NCI-H1694 treated with DMSO at 0.1 percent for 48 hours (cell line): ENCODE results near the gene LPCAT3.
A peak's percentile ranks its signal among the peaks of the same experiment; 100 is the strongest.
"Not testable (repeated sequence)": the region's sequence is repeated elsewhere in the genome, so short reads cannot be mapped to it uniquely, and the experiment has no call there.

Source experiments
- DNase-seq: peaks from one replicate; lab custom pipeline; 2025; lab: John Stamatoyannopoulos, UW

LPCAT3 gene

DNA sequence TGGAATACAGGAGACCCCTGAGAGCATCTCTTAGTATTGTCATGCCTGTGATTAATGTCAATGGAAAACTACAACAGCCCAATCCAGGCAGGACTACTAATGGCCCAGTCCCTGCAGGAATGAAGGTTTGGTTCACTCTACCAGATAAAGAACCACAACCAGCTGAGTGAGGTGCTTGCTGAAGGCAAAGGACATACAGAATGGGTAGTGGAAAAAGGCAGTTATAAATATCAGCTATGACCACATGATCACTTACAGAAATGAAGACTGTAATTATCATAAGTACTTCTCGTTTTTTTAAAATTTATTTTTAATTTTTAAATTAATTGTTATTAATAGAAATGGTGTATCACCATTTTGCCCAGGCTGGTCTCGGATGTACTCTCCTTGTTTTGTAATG, 17.2 kb upstream of the LPCAT3 start:
- DNase-seq: no peak

DNA sequence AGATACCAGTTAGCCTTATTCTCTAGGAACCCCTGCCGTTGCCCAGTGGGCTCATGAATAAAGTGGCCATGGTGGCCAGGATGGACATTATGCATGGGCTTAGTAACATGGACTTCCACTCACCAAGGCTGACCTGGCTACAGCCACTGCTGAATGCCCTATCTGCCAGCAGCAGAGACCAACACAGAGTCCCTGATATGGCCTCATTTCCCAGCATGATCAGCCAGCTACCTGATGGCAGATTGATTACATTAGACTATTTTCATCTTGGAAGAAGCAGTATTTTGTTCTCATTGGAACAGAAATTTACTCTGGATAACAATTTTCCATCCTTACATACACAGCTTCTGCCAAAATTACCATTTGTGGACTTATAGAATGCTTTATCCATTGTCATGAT, 16.2 kb upstream of the LPCAT3 start:
- DNase-seq: no peak

DNA sequence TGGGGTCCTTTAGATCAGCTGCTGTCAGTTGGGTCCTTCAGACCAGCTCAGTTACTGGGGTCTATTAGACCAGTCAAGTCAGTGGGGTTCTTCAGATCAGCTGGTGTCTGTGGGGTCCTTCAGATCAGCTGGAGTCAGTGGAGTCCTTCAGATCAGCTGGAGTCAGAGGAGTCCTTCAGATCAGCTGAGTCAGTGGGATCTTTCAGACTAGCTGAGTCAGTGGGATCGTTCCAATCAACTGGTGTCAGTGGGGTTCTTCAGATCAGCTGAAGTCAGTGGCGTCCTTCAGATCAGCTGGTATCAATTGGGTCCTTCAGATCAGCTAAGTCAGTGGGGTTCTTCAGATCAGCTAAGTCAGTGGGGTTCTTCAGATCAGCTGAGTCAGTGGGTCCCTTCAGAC, 14.7 kb upstream of the LPCAT3 start:
- no peak for DNase-seq

DNA sequence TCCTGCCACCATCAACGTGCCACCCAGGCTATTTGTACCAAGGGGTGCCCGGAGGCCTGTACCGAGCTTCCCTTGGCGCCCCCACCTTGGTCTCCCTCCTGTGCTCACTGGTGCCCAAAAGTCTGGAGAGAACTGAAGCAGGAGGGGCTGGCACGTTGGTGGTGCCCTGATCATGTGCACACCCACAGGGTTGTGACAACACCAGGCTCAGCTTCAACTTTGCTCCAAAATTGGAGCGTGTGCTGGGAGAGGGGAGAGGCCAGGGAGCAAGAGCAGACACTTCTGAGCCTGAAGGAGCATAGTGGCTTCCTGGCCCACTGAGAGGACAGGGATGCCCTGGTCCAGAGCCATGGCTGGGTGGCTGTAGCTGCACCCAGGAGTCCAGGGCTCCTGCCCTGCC, 13.0 kb upstream of the LPCAT3 start:
- DNase-seq: no peak

DNA sequence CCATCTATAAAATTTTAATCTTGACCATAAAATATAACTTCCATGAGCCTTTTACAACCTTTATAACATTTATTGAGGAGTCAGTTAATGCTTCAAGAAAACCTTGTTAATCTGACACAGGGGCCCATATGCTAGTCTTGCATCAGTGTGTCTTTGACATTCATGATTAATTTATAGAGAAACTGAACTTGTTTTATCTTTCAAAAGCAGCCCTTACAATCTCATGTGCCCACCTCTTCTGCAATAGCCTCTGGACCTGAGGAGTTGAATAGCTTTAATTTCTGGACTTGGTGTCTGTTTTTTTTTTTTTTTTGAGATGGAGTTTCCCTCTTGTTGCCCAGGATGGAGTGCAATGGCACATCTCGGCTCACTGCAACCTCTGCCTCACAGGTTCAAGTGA, 8.6 kb upstream of the LPCAT3 start:
- DNase-seq: no peak

DNA sequence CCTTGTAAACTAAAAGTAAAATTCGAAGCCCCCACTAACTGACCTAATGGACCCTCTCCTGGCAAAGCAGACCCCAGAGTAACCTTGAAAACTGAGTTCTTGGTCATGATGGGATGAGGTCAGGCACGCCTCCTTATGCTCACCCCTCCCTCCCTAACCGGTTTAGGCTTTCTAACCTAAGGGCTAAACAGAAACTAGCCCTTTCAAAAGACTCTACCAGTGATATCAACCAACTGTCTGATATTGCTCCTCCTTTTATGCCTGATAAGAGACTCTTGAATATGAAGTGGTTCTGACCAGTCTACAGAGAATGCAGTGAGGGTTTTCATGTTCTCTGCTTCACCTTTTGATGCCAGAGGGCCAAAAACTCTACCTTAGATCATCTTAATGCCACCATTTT, 4.8 kb upstream of the LPCAT3 start:
- no peak for DNase-seq

DNA sequence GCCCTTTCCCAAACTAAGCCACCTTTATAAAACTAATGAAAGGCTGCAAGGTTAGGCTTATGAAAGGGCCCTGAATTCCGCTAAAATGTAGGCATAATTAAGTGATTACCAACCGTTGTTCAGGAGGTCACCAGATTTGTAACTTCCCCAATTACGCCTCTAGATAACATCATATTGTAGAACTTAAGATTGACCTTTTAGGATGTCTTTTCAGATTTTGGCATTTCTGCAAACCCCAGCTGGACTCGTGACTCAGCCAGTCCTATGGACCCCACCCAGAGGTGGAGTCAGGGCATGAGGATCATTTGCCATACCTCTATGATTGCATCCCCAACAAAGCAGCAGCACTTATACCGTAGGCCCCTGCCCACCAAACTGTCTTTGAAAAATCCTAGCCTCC, 3.7 kb upstream of the LPCAT3 start:
- no peak for DNase-seq

DNA sequence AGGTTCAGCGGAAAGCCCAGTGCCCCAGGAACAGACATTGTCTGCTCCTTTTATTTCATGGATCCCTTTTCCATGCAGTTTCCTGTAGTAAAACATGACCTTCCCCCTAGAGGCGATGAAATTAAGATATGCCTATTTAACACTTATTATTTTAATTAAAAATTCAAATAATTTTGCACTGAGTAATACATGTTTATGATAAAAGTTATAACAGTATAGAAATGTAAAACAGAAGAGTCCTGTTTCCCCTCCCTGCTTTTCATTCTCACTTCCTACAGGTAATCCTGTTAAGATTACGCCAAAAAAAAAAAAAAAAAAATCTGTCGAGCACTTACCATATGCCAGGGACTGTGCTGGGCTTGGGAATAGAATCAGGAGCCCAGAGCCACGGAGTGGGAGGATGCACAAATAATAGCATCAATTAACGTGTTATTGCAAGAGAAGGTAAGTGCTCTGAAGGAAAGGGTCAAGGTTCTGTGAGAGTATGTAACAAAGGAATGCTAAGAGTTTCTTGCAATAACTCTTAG, 830 bp upstream of the LPCAT3 start:
- DNase-seq: peak; percentile 57

DNA sequence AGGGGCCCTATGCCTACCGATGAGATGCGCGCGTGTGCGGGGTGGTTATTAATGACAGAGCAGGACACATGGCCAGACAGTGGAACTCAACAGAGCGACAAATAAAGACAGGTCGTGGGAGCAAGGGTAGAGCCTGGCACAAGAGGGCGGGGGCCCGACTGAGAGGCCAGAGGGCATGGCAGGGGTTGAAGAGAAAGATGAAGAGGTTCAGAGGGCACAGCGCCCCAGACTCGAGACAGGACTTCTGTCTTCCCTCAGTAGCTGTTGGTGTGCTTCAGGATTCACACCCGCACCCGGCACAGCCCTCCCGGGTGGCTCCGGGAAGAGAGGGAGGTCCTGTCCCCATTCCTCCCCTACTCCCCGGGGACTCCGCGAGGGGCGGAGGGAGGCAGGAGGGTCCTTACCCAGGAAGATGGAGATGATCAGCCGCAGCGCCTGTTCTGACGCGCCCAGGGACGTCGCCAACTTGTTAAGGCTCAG, 366 bp downstream of the LPCAT3 start:
- no peak for DNase-seq

DNA sequence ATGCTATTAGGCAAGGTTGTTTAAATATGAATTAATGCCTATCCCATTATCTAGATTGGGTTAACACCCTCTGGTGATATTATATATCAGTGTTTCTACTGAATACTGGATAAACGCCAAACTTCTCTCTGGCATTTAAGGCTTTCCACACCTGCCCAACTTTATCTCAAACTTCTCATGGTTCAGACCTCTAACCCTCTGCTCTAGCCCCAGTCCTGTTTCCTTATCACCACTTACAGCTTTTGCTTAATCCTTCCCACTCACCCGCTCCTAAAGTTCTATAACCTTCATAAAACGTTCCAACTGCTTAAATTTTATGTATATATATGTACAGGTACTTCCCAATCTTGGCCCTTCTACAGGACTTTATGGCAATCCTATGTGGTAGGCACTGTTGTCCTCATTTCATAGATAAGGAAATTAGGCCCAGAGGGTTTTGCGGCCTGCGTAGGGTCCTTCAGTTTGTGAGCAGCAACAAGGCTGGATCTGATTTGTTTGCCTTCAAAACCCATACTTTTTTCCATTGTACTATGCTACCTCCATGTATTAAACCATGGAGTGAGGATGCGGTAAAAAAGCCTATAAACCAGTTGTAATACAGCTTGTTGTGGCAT, 1.2 kb downstream of the LPCAT3 start:
- no peak for DNase-seq

DNA sequence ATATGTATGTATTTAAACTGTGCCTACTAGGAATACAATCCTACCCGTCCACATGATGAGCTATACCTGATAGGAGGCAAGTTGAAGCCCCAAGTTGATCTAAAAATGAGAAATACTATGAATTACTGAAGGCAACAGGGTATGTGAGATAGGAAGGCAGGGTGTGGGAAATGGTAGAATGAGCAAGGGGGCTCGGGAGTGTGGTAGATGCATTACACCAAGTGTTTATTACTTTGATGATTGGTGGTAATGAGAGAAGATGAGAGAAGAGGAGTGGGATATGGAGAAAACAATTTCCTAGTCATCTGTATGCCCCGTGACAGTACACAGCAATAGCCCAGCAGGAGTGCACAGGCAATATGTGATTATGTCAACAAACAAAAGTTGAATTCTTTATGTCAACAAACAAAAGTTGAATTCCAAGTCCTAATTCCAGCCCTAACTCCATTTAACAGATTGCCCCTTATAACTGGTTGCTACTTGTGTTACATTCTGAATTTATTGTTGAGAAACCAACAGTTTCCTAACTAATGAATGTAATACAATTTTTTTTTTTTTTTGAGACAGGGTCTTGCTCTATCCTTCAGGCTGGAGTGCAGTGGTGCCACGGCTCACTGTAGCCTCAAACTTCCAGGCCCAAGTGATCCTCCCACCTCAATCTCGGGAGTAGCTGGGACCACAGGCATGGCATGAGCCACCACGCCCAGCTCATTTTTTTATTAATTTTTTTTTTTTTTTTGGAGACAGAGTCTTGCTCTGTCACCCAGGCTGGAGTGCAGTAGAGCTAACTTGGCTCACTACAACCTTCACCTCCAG, 2.5 kb downstream of the LPCAT3 start:
- no peak for DNase-seq

DNA sequence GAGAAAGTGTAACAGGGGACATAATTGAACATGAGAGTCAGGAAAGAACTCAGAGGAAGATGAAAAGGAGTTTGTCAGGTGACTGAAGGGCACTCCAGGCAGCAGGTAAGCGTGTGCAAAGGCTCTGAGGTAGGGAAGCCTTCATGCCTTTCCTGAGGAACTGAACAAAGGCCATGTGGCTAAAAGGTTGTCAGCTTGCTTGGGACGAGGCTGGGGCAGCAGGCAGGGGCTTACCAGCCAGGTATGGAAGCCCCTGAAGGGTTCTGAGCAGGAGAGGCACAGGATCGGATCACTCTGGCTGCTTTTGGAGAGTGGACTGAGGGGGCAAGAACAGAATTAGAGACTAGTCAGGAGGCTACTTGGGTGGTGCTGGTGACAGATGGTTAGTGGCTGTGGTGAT, 5.2 kb downstream of the LPCAT3 start:
- no peak for DNase-seq

DNA sequence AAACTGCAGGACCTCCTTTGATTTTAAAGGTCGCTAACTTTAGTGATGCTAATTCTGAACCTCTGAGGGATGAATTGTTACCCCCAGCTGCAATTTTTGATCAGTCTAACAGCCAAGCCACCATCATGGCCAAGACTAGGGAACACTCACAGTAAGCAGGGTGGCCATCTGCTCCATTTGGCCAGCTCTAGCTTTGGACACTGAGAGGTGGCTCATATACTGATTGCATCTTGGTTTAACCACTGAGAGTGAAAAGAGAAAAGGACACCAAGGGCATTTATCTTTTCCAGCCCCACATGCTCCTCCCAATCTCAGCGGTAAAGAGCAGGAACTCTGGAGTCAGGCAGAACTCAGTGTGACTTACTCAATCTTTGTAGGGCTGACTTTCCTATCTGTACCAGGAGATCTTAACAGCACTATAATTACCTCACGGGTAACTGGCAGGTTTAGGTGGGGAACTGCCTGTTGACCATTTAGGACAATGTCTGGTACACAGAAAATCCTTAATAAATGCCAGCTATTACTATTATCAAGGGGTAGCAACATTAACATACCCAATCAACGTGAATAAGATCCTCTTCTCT, 6.2 kb downstream of the LPCAT3 start:
- DNase-seq: no peak

DNA sequence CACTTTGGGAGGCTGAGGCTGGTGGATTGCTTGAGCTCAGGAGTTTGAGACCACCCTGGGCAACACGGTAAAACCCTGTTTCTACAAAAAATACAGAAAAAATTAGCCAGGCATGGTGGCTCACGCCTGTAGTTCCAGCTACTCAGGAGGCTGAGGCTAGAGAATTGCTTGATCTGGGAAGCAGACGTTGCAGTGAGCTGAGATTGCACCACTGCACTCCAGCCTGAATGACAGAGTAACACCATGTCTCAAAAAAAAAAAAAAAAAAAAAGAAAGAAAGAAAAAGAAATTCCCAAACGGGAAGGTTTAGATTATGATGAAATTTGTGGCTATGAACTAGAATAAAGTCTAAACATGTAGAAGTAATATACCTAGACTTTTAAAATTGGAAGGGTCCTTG, 6.9 kb downstream of the LPCAT3 start:
- DNase-seq: not testable (repeated sequence)

DNA sequence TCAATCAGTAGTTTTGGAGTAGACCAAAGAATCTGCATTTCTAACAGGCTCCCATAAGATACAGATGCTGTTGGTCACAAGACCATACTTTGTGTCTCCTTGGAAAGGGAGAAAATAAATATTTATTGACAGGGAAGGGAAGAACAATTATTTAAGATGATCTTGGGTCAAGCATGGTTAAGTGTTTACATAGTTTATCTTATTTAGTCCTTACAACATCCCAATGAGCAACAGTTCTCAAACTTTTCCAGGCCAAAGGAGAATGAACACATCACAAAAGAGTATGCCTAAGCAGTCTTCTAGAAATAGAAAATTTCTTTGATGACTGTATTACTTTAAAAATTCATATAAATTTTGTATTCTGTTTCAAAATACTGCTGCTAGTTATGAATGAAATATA, 8.8 kb downstream of the LPCAT3 start:
- no peak for DNase-seq

DNA sequence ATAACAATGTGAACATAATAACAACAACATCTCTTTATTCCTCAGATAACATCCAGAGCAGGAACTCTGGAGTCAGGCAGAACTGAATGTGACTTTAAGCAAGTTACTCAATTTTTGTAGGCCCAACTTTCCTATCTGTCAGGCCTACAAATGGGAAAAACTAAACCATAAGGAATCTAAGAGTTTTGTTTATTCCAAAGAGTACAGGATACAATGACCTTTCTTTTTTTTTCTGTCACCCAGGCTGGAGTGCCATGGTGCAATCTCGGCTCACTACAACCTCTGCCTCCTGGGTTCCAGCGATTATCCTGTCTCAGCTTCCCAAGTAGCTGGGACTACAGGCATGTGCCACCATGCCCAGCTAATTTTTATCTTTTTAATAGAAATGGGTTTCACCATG, 9.4 kb downstream of the LPCAT3 start:
- DNase-seq: no peak

DNA sequence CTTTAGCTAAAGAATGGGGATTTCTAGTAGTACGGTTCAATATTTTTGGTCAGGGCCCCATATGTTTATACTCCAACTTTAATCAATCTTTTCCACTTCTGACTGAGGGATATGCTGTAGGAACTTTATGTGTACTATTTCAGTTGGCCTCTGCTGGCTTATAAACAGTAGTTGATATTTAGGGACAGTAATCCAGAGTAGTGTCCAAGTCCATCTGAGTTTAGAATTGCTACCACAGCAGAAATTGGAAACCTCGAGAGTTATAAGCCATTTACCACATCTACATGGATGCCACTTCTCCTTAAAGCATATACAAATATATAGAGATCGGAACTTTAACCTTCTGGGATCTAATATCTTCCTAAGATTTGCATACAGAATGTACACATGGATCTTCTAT, 11.6 kb downstream of the LPCAT3 start:
- DNase-seq: no peak

DNA sequence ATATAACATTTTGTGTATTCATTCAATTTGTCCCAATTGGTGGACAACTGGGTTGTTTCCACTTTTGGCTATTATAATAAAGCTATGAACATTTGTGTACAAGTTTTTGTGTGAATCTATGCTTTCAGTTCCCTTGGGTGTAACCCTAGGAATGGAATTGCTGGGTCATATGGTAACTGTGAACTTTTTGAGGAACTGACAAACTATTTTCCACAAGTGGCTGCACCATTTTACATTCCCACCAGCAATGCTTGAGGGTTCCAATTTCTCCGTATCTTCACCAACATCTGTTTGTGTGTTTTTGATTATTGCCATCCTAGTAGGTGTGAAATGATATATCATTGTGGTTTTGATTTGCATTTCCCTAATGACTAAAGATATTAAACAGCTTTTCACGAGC, 13.0 kb downstream of the LPCAT3 start:
- no peak for DNase-seq

DNA sequence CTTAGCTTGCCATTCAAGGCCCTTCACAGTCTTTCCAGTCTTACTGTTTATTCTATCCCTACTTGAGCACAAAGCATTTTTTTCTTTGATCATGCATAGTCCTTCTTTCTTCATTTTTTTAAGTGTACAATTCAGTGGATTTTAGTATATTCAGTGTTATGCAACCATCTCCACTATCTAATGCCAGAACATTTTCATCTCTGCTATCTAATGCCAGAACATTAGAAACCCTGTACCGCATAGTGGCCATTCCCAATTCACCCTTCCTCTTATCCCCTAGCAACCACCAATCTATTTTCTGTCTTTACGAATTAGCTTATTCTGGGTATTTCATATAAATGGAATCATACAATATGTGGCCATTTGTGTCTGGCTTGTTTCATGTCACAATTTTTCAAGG, 13.4 kb downstream of the LPCAT3 start:
- DNase-seq: no peak

DNA sequence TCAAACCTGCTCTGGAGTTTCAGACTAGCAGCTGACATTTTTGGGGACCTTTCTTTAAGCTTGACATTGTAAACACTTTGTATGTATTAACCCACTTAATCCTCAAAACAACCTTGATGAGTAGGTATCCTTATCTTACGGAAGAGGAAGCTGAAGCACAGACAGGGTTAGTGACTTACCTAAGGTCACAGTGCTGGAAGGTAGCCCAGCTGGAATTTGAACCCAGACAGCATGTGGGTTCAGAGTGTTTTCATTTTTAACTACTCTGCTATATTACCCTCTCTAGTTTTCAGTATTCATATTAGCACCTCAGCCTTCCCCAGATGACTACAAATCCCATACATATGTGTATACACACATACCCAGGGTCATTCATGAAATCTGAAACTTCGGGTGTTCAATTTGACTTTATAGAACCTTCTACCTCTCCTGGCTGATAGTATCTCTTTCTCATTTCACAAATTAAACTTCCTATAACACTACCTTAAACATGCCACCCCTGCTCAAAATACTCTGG, 13.9 kb downstream of the LPCAT3 start:
- DNase-seq: no peak

DNA sequence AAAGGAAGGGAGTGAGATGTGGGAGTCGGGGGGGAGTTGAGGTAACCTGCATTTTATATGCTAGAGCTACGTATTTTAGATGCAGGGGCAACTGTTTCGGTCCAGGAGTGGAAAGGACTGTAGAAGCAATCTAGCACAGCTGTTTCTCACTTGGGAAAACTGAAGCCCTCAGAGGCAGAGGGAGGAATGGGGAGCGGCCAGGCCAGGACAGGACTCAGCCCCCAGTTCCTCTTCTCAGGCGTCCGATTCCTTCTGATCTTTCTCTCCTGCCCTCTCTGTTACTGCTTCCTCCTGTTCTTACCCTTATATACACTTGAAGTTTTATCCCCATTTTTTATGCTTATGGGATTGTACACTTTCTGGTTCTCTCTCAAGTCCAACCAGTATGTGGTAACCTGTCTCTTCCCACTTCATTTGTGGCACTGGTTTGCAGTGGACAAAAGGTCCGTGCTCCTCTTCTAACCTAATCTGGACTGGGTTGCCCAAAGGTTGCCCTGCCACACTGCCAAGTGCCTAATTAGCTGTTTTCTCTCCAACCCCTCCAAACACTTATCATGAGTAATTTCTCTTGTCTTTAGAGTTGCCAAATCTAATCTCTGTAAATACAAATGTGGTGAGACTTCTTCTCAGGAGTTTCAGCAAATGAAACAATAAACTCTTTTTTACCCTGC, 16.2 kb downstream of the LPCAT3 start:
- DNase-seq: no peak

DNA sequence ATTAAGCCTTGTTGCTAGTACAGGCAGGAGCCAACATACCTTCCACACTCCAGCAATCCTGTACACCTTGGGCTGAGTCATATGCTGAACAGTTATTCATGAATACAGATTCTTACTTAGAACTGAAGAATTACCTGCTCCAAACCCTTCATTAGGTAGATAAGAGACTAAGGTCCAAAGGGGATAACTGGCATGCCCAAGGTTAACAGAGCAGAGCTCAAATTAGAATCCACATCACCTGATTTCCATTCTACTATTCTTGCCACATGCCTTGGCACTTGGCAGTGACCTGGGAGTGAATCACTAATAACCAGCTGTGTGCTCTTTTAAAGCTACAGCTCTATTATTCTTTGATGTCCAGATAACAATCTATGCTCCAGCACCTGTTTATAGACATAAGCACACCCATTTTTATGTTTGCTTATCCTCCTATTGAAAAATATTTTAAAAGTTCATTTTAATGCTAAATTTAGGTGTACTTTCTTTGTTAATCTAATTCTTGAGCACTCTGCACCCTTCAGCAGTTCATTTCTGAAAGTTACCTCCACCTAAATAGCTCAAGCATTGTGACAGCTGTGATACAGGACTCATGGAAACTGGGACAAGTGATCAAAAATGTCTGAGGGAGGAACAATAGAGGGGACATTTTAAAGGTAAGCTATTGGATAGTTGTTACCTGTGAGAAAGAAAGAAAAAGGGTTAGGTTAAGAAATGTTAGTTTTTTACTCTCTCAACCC, 19.4 kb downstream of the LPCAT3 start:
- no peak for DNase-seq
